Urinary bladder (tissue), 4 donors: ENCODE data around the gene CTXN1. TPM values are rescaled to one million over a fixed set of nuclear protein-coding genes. Genes with fewer than 3 reads are reported as not detected.

ENCODE experiments used
- DNase-seq: peaks from one replicate; pipeline ENCODE4 v3.0.0-alpha.2; 2015; ENCODE audit errors: extremely low spot score
- H3K27ac ChIP-seq: one replicate; pipeline ENCODE4 v1.5.1; 2013; ENCODE audit warnings: low read depth, mild to moderate bottlenecking, moderate library complexity
- H3K36me3 ChIP-seq: one replicate; pipeline ENCODE4 v1.6.1; 2013; ENCODE audit warnings: mild to moderate bottlenecking, moderate library complexity; ENCODE audit not compliant: insufficient read depth
- H3K4me1 ChIP-seq: one replicate; pipeline ENCODE4 v1.6.1; 2013; ENCODE audit warnings: mild to moderate bottlenecking, moderate library complexity; ENCODE audit not compliant: insufficient read depth
- H3K4me3 ChIP-seq: one replicate; pipeline ENCODE4 v1.5.1; 2013; ENCODE audit warnings: low read depth, low read length
- WGBS: extraction: QIAGEN DNeasy Blood & Tissue Kit; methylation state at CpG from one replicate; pipeline ENCODE4 v1.1.7; 2013; 5-methylcytosine and 5-hydroxymethylcytosine counted together
- polyA plus RNA-seq: library from polyadenylated mRNA; stranded (reverse); fragments of 200-250 nt; gene quantifications from one replicate; pipeline ENCODE4 v1.2.3, GENCODE V29; 2013
- total RNA-seq: library from RNA; depleted of rRNA; stranded (reverse); fragments of >200 nt; gene quantifications from one replicate; pipeline ENCODE4 v1.2.3, GENCODE V29; 2014
- donor health status: healthy with polysubstance abuse.
- donor health status: healthy.

The CTXN1 gene
- total and polyA plus RNA-seq, 2 donors = 0.63 to 22.1 TPM

DNA sequence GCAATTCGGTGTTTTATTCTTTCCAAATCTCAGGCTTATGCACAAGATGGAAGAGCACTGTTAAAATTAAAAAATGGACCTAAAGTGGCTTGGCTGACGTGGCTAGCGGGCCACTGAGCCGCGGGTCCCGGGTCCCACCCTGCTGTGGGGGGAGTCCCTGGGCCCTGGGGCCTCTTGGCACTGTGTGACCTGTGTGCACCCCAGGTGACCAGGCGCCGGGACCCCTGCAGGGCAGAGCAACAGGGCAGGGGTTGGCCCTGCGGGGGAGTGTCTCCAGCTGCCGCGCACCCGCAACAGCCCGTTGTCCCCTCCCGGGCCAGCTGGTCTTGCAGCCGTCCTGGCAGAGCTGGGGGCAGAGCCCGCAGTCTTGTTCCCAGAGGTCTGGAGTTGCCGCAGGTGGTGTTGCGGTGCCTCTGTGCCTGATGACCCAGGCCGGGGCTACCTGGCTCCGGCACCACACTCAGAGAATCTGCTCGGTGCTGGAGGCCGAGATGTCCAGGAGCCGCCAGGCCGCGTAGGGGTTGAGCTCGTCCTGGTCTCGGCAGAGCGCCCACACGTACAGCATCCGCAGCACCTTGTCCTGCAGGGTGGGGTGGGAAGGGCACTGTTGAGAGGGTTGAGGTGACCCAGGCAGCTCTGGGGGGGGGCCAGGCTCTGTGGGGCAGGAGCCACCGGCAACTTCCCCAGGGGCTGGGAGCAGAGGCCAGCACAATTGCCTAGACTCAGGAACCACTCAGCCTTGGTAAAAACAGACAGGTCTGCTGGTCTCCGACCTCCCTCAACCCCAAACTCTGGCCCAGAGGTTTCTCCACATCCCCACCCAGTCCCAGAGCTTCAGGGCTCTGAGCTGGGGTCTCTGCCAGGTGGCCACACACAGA lies 1.0 kb upstream of the CTXN1 start:
- Histone ChIP-seq H3K4me3 (no peak overlapping the region), H3K4me1 (no peaks in the 10 kb centered on the region), H3K36me3 (peaks cover 8% of the 10 kb centered on the region), H3K27ac (no peak overlapping the region)
- WGBS = 79% methylated on average over 32 of the region's 32 CpGs
- DNase-seq = no peak

DNA sequence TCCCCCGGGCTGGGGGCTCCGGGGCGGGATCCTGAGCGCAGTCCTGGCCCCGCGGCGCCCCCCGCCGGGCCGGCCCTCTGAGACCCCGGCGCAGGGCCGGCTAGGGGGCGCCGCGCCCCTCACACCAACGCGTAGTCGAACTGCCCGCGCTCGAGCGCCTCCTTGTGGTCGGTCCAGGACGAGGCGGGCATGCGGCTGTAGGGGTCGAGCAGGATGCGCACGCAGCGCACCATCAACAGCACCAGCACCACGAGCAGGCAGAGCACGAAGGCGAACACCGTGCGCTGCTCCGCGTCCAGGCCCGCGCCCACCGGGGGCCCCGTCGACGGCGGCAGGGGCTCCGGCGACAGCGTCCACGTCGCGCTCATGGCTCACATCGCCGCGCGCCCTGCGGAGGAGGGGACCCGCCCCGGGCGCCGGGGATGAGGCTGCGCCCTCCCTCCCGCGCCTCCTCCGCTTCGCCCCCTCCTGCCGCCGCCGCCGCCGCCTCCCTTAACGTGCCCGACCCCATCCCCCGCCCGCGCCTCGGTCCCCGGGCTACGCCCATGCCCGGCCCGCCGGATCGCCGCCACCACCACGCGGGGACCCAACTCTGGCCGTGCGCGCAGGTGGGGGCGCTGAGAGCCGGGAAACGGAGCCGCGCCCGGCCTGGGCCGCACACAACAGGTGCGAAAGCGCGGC lies 624 bp downstream of the CTXN1 start:
- Histone ChIP-seq H3K4me1 (no peaks in the 10 kb centered on the region), H3K27ac (no peak overlapping the region), H3K36me3 (no peaks in the 10 kb centered on the region), H3K4me3 (peak overlapping the region; percentile 51)
- WGBS = under 1% methylated on average over 97 of the region's 98 CpGs
- DNase-seq = no peak

DNA sequence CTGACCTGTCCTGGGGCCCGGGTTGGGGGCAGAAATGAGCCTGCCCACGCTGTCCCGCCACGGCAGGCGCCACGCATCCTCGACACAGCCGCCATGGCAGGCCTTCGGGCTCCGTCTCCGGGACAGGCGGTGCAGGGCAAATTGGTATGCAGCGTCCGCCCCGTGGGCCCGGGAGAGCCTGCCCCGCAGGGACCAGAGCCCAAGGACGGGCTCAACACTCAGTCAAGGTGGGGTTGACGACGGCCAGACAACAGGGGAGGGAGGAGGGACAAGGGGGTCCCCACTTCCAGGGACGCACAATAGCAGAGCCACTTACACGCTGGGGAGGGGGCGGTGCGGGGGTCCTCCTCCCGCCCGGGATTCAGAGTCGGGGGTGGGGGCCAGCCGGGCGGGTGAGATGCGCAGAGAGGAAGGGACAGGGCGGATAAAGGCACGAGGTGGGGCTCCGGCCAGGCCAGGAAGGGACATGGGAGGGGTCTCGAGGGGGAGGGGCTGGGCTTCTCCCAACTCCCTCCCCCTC lies 1.2 kb downstream of the CTXN1 start:
- WGBS = 39% methylated on average over 34 of the region's 34 CpGs
- DNase-seq = no peak
- H3K27ac ChIP-seq = no peak overlapping the region

DNA sequence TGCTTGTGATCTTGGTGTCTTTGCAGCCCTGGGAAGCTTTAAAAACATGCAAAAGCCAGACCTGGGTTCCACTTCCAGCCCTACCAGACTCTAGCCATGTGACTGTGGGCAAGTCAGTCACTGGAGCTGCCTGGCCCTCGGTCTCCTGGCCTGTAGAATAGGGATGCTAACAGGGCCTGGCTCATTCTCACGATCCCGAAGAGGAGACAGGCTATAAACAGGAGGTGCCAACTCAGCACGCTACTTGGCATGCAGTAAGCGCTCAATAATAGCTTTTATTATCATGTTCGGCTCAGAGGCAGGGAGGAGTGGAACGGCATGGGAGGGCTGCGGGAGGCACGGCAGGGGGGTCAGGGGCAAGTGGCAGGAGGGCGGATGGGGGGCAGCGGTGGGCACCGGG lies 1.7 kb downstream of the CTXN1 start:
- H3K4me3 ChIP-seq = no peak overlapping the region

More for the DNA sequence above, 1.2 kb downstream of the CTXN1 start:
- Histone ChIP-seq H3K36me3 (no peaks in the 10 kb centered on the region), H3K4me3 (peak overlapping the region; percentile 51), H3K4me1 (no peaks in the 10 kb centered on the region)

DNA sequence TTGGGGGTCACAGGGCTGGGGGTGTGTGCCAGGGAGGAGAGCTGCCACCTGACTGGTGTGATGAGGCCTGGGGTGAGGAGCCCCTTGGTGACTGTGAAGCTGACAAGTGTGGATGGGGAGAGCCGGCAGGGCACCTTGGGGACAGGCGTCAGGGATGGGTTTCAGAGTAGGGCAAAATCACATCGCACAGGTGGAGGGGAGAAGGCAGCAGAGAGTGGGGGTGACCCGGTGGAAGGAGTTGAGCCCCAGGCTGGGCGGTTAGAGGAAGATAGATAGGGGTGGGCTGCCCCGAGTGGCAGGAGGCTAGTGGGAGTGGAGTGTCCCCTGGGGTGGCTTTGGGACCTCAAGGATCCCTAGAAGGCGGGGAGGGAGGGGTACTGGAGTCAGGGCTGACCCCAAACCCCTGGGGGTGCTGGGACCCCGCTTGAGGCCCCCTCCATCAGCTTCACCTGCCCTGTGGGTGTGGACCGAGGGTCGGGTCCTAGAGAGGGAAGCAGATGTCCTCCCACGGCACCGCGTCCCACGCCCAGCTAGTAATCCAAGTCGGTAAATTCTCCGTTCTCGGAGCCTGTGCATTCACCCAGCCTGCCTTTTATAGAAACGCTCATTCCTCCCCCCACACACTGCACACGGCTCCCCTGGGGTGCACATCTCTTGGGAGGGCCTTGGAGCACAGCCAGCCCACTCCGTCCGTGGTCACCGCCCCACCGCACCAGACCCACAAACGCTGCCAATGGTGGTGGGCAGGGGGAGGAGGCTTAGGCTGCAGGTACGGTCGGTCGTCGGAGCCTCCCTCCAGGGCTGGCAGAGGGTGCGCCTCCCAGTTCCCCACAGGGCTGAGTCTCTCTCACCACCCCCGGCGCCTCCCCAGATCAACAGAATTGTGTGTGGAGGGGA lies 2.4 kb downstream of the CTXN1 start:
- H3K36me3 ChIP-seq = no peaks in the 10 kb centered on the region
- H3K4me1 ChIP-seq = no peaks in the 10 kb centered on the region
- no peak overlapping the region for H3K4me3 ChIP-seq
- H3K27ac ChIP-seq = no peak overlapping the region
- no peak for DNase-seq
- 61% methylated on average over 31 of the region's 31 CpGs for WGBS

More for the DNA sequence above, 1.7 kb downstream of the CTXN1 start:
- Histone ChIP-seq H3K36me3 (no peaks in the 10 kb centered on the region), H3K4me1 (no peaks in the 10 kb centered on the region), H3K27ac (no peak overlapping the region)
- 68% methylated on average over 12 of the region's 12 CpGs for WGBS
- DNase-seq = no peak

DNA sequence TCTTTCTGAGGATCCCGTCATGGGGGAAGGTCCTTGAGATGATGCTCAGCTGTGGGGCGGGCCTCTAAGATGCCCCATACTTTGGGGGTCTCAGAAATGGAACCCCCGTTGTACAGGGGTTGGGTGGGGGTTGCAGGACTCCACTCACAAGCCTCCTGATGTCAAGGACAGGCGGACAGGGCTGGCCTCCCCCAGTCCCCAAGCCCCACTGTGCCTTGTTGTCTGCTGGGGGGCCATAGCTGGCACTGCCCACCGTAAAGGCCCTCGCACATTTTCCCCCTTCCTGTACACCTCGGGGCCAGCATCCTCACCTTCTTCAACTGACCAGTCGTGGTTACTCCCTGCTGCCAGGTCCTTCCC lies 3.1 kb downstream of the CTXN1 start:
- DNase-seq = no peak
- Histone ChIP-seq H3K4me1 (no peaks in the 10 kb centered on the region), H3K27ac (no peak overlapping the region), H3K36me3 (no peaks in the 10 kb centered on the region), H3K4me3 (no peak overlapping the region)
- whole genome bisulfite sequencing = 86% methylated on average over 8 of the region's 8 CpGs

DNA sequence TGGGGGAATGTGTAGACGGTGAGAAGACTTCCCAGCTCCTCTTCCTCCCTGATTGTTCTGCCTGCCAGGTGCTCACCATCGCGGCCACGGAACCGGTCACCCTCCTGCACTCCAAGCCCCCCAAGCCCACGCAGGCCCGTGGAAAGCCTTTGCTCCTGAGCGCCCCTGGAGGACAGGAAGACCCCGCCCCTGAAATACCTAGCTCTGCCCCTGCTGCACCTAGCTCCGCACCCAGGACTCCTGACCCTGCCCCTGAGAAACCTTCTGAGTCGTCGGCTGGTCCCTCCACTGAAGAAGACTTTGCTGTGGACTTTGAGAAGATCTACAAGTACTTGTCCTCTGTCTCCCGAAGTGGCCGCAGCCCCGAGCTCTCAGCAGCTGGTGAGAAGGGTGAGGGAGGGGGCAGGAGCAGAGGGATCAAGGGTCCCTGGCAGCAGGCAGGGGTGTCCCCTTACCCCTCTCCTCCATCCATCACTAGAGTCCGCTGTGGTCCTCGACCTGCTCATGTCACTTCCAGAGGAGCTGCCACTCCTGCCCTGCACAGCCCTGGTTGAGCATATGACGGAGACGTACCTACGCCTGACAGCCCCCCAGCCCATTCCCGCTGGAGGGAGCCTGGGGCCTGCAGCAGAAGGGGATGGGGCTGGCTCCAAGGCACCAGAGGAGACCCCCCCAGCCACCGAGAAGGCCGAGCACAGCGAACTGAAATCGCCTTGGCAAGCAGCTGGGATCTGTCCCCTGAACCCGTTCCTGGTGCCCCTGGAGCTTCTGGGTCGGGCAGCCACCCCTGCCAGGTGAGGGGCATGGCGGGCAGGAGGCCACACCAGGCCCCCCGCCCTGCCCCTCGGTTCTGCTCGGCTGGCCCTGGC lies 3.7 kb downstream of the CTXN1 start:
- no peak overlapping the region for H3K27ac ChIP-seq
- H3K4me1 ChIP-seq = no peaks in the 10 kb centered on the region
- no peaks in the 10 kb centered on the region for H3K36me3 ChIP-seq
- no peak for DNase-seq
- H3K4me3 ChIP-seq = no peak overlapping the region
- 88% methylated on average over 31 of the region's 31 CpGs for WGBS

DNA sequence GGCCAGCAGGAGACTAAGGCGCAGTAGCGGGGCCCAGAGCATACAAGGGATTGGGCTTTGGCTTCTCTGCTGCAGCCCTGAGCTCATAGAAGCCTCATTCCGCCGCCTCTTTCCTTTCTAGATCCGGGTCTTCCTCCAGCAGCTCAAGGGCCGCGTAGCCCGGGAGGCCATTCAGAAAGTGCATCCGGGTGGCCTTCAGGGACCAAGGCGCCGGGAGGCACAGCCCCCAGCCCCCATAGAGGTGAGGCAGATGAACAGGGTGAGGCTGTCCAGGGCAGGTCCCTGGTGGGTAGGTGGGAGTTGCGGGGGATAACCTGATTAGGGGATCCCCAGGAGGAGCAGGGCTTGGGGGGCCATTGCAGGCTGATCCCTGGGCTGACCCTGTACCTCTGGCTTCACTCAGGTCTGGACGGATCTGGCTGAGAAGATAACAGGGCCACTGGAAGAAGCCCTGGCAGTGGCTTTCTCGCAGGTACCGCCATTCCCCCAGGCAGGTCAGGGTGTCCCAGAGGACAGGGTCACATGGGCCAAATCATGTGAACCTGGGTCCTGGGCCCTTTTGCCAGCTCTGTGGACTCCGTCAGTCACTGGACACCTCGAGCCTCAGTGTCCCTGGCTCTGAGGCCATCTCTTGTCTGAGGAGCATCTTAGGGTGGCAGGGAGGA lies 4.5 kb downstream of the CTXN1 start:
- 40% methylated on average over 17 of the region's 17 CpGs for WGBS
- Histone ChIP-seq H3K27ac (peak overlapping the region; percentile 55), H3K4me1 (no peaks in the 10 kb centered on the region), H3K36me3 (no peaks in the 10 kb centered on the region), H3K4me3 (peak overlapping the region; percentile 29)
- no peak for DNase-seq

DNA sequence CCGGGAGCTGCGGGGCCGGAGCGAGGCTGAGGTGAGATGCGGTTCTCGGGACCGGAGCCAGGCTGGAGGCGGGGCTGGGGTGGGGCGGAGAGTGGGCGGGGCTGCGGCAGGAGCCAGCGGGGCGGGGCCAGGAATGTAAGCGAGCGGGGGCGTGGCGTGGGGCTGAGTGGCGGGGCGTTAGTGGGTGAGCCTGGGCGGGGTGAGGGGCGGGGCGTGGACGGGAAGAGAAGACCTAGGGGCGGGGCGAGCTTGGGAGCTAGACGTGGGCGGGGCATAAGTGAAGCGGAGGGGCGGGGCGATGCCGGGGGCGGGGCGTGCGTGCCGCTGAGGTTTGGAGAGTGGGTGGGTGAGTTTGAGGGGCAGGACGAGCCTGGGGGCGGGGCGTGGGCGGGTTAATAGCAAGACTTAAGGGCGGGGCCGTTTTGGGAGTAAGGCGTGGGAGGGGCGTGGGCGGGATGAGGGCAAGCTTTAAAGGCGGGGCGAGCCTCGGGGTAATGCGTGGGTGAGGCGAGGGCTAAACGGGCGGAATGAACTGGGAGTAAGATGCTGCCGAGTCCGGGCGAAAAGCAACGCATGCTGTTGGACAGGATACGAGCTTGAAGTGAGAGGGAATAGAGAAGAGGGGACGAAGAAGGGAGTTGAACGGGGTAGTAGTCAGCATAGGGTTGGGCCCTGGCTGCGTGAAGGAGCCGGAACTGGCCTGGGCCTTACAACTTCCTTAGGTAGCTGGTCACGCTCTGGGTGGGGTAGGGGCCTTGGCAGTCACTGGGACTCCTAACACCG lies 5.2 kb downstream of the CTXN1 start:
- under 1% methylated on average over 62 of the region's 62 CpGs for WGBS
- H3K4me1 ChIP-seq = no peaks in the 10 kb centered on the region

DNA sequence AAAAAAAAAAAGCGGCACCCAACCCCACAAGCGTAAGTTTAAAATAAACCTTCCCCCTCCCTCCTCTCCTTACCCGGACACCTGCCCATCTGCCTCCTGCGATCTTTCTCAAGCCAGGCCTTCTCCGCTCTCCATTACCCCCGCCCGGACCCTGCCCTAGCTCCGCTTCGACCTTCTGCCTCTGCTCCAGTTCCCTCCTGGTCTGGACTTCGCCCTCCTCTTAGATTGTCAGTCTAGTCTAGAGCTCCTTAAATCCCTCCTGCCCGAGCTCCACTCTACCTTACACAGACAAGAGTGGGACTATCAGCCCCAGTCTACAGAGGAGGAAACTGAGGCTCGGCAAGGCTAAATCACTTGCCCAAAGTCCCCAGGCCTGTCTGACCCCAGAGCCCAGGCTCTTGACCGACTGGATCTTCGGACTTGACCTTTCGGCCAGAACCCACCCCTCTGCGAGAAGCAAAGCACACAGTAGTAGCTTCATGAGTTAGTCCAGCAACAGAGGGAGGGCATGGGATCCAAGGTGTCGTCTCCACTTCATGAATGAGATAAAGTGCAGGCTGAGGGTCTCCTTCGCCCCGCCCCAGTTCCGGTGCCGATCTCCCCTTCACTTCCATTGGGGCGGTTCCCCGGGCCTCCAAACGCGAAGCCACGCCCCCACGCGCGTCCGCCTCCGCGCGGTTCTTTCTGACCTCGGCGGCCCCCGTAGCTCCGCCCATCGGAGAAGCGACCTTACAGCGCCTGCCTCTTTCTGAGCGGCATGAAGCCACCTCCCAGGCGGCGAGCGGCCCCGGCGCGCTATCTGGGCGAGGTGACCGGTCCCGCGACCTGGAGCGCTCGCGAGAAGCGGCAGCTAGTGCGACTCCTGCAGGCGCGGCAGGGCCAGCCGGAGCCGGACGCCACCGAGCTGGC lies 6.1 kb downstream of the CTXN1 start, which contains the start of gene SNAPC2:
Gene SNAPC2 (plus strand): TSS at position 729 of the 909 bp plus-strand sequence. CDS start 29 bp downstream, at position 758.
- Histone ChIP-seq H3K4me1 (no peaks in the 10 kb centered on the region), H3K27ac (peak within 1 kb of the TSS; percentile 81), H3K4me3 (peak within 1 kb of the TSS; percentile 60), H3K36me3 (no peaks in the 10 kb centered on the region)
- WGBS = 7% methylated on average over 62 of the region's 62 CpGs
- peak; percentile 52 for DNase-seq

More for the DNA sequence above, 5.2 kb downstream of the CTXN1 start:
- H3K36me3 ChIP-seq = no peaks in the 10 kb centered on the region
- peak; percentile 94 for DNase-seq
- peak overlapping the region; percentile 81 for H3K27ac ChIP-seq
- H3K4me3 ChIP-seq = peak overlapping the region; percentile 60
